Measurements from ENCODE around the gene CAPN12.

GRCh38 chr19:38745316-38745715 lies 1.0 kb upstream of the CAPN12 start:
- TF ChIP-seq POLR2A (IDR thresholded peaks at IDR 0.05; ENCODE audit: low read length): no peak
- TF ChIP-seq GATA1 (IDR thresholded peaks at IDR 0.05; ENCODE audit: low read depth, low read length): no peak
